GM23248 (cell line): ENCODE data around the gene XAGE2. TPM values are rescaled to one million over a fixed set of nuclear protein-coding genes. Genes with fewer than 3 reads are reported as not detected.
"Not testable (repeated sequence)": the region's sequence is repeated elsewhere in the genome, so short reads cannot be mapped to it uniquely, and the experiment has no call there.

Experiments used
- DNase-seq: peaks from one replicate; pipeline ENCODE4 v3.0.0-alpha.2; 2015
- H2AFZ ChIP-seq: fragments of 200-600 bp; sonication (generic); 2 replicates; pipeline ENCODE4 v1.6.1; 2016; ENCODE audit warnings: antibody characterized with exemption
- H3F3A ChIP-seq: fragments of 200-600 bp; sonication (generic); 2 replicates; pipeline ENCODE4 v1.6.1; 2016; ENCODE audit warnings: mild to moderate bottlenecking, antibody characterized with exemption, mixed run types; ENCODE audit not compliant: insufficient read depth
- H3K27ac ChIP-seq: fragments of 200-600 bp; sonication (generic); 2 replicates; pipeline ENCODE4 v1.5.1; 2016; ENCODE audit warnings: mild to moderate bottlenecking
- H3K27me3 ChIP-seq: fragments of 200-600 bp; sonication (generic); replicated peaks from 2 replicates; pipeline ENCODE4 v1.6.1; 2016; ENCODE audit warnings: mild to moderate bottlenecking; ENCODE audit not compliant: insufficient read depth
- H3K36me3 ChIP-seq: fragments of 200-600 bp; sonication (generic); 2 replicates; pipeline ENCODE4 v1.6.1; 2016; ENCODE audit warnings: low read depth, mild to moderate bottlenecking
- H3K4me1 ChIP-seq: fragments of 200-600 bp; sonication (generic); 2 replicates; pipeline ENCODE4 v1.6.1; 2016; ENCODE audit warnings: mild to moderate bottlenecking; ENCODE audit not compliant: insufficient read depth
- H3K4me2 ChIP-seq: fragments of 200-600 bp; sonication (generic); one replicate; pipeline ENCODE4 v1.6.1; 2016; ENCODE audit warnings: mild to moderate bottlenecking; ENCODE audit not compliant: unreplicated experiment
- H3K4me3 ChIP-seq: fragments of 200-600 bp; sonication (generic); 2 replicates; pipeline ENCODE4 v1.5.1; 2016; ENCODE audit warnings: mild to moderate bottlenecking
- H3K79me2 ChIP-seq: fragments of 200-600 bp; sonication (generic); 2 replicates; pipeline ENCODE4 v1.6.1; 2016; ENCODE audit warnings: mild to moderate bottlenecking; ENCODE audit not compliant: insufficient read depth
- H3K9ac ChIP-seq: fragments of 200-600 bp; sonication (generic); 2 replicates; pipeline ENCODE4 v1.6.1; 2016; ENCODE audit warnings: mild to moderate bottlenecking
- H3K9me2 ChIP-seq: fragments of 200-600 bp; sonication (generic); 2 replicates; pipeline ENCODE4 v1.6.1; 2016; ENCODE audit warnings: mixed run types, mild to moderate bottlenecking, moderate library complexity; ENCODE audit not compliant: insufficient read depth
- H3K9me3 ChIP-seq: fragments of 200-600 bp; sonication (generic); one replicate; pipeline ENCODE4 v1.6.1; 2017; ENCODE audit warnings: low read depth
- H4K20me1 ChIP-seq: fragments of 200-600 bp; sonication (generic); 2 replicates; pipeline ENCODE4 v1.6.0; 2016; ENCODE audit not compliant: insufficient read depth
- EZH2 ChIP-seq: fragments of 200-600 bp; sonication (generic); IDR thresholded peaks from 2 replicates; pipeline ENCODE4 v1.6.1; 2018; ENCODE audit warnings: antibody characterized with exemption, mild to moderate bottlenecking; ENCODE audit not compliant: insufficient read depth, poor library complexity, severe bottlenecking
- EZH2phosphoT487 ChIP-seq: fragments of 200-600 bp; sonication (generic); IDR thresholded peaks from 2 replicates; pipeline ENCODE4 v1.6.1; 2018; ENCODE audit warnings: antibody characterized with exemption, moderate library complexity, mild to moderate bottlenecking, low read depth; ENCODE audit not compliant: insufficient read depth
- WGBS, 2 experiments: methylation state at CpG; one replicate each; pipeline ENCODE4 v1.1.6; 2015 to 2017; ENCODE audit warnings: low lambda C conversion rate in 2 of 2, low coverage in 1 of 2; ENCODE audit errors: missing lambda C conversion rate in 2 of 2; 5-methylcytosine and 5-hydroxymethylcytosine counted together
- in situ Hi-C: fragments of 300-500 bp; cut with MboI; formaldehyde crosslinking; loops from 2 replicates; pipeline ENCODE4 v1.15.0; 2020
- polyA plus RNA-seq: library from polyadenylated mRNA; unstranded; fragments of >200 nt; fragmentation: Nextera tagmentation; extraction: Ambion mirVana; gene quantifications from 2 replicates; pipeline ENCODE4 v1.2.1, GENCODE V29; 2016
- total RNA-seq: library from RNA; depleted of rRNA; stranded (reverse); fragments of >200 nt; shearing (Covaris generic); gene quantifications from 2 replicates; pipeline ENCODE4 v1.2.3, GENCODE V29; 2014; rRNA removed

Gene XAGE2, protein sequence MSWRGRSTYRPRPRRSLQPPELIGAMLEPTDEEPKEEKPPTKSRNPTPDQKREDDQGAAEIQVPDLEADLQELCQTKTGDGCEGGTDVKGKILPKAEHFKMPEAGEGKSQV
- total RNA-seq, result not detected in 2 replicates
- polyA plus RNA-seq, result not detected in 2 replicates

GRCh38 chrX:52368368-52369055 is at the start of gene XAGE2:
TSS of gene XAGE2 (plus strand) at chrX:52369021. CDS start at chrX:52370015, 994 bp downstream.
- H3K9ac ChIP-seq, result no peak within 1 kb of the TSS
- H3K79me2 ChIP-seq, result no peaks in the 10 kb centered on the region
- TF ChIP-seq EZH2, result no peak
- TF ChIP-seq EZH2phosphoT487, result no peak
- H3K9me2 ChIP-seq, result no peaks in the 10 kb centered on the region
- H4K20me1 ChIP-seq, result no peaks in the 10 kb centered on the region
- H3K27ac ChIP-seq, result no peak within 1 kb of the TSS
- no peak within 1 kb of the TSS for H3K4me3 ChIP-seq
- no peaks in the 10 kb centered on the region for H3K4me1 ChIP-seq
- H3K4me2 ChIP-seq, result no peak within 1 kb of the TSS
- H3K36me3 ChIP-seq, result no peaks in the 10 kb centered on the region
- H2AFZ ChIP-seq, result no peak within 1 kb of the TSS
- H3K9me3 ChIP-seq, result no peaks in the 10 kb centered on the region
- H3K27me3 ChIP-seq, result no peaks in the 10 kb centered on the region
- DNase-seq, result no peak
- WGBS, 2 experiments, result 62 to 63% methylated on average over 9 to 12 of the region's 19 CpGs
- H3F3A ChIP-seq, result no peaks in the 10 kb centered on the region
- in situ Hi-C loops, result no loop called here

DNA sequence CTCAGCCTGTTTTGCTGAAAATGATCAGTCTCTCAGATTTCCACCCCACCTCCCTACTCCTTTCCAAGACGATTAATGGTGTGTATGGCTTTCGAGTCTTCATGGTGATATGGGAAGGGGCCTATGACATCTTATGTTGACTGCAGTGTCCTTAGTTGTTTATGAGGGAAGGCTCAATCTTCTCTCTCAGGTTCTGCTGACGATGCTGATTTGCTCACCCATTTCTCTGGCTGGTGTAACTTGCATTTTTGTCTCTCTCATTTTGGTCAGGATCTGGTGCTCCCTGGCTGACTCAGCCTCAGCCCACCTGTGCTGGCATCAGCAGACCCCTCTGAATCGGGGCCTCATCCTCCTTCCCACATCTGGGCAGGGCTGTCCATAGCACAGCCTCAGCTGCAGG is 31.4 kb upstream of the XAGE2 start:
- Histone ChIP-seq H3K4me2 (no peak overlapping the region), H3K27me3 (no peaks in the 10 kb centered on the region), H3F3A (no peaks in the 10 kb centered on the region), H3K9me2 (no peaks in the 10 kb centered on the region), H3K9ac (no peak overlapping the region), H3K27ac (no peak overlapping the region), H3K79me2 (no peaks in the 10 kb centered on the region), H3K4me3 (no peak overlapping the region), H3K36me3 (no peaks in the 10 kb centered on the region), H2AFZ (no peak overlapping the region), H4K20me1 (no peaks in the 10 kb centered on the region), H3K4me1 (no peaks in the 10 kb centered on the region), H3K9me3 (no peaks in the 10 kb centered on the region)
- DNase-seq, result no peak
- in situ Hi-C loops, result loop anchor here (25.0 kb wide), 1 partner anchor 225 kb away; no protein-coding TSS in a partner anchor
- TF ChIP-seq EZH2 (no peak), EZH2phosphoT487 (no peak)
- WGBS, 2 experiments, result 15 to 18% methylated on average over 4 of the region's 4 CpGs

GRCh38 chrX:52341493-52341892 is 27.3 kb upstream of the XAGE2 start:
- Histone ChIP-seq H4K20me1 (no peaks in the 10 kb centered on the region), H3K27ac (no peak overlapping the region), H3K9ac (no peak overlapping the region), H2AFZ (no peak overlapping the region), H3K27me3 (no peaks in the 10 kb centered on the region), H3K4me2 (no peak overlapping the region), H3K9me3 (no peaks in the 10 kb centered on the region), H3K4me1 (no peaks in the 10 kb centered on the region), H3F3A (no peaks in the 10 kb centered on the region), H3K9me2 (no peaks in the 10 kb centered on the region), H3K4me3 (no peak overlapping the region), H3K36me3 (no peaks in the 10 kb centered on the region), H3K79me2 (no peaks in the 10 kb centered on the region)
- DNase-seq, result peak; percentile 13
- in situ Hi-C loops, result loop anchor here (25.0 kb wide), 1 partner anchor 221 kb away; no protein-coding TSS in a partner anchor
- no peak for TF ChIP-seq EZH2
- TF ChIP-seq EZH2phosphoT487, result no peak

- H3K4me3 ChIP-seq, H3K9ac ChIP-seq, H3K4me1 ChIP-seq, H4K20me1 ChIP-seq, H3K79me2 ChIP-seq, H2AFZ ChIP-seq, H3K4me2 ChIP-seq, H3K27me3 ChIP-seq, H3K9me2 ChIP-seq, H3K9me3 ChIP-seq, H3K36me3 ChIP-seq, H3F3A ChIP-seq, H3K27ac ChIP-seq, DNase-seq: not testable (repeated sequence)
- in situ Hi-C loops, result loop anchor here (25.0 kb wide), 1 partner anchor 219 kb away; no protein-coding TSS in a partner anchor
- WGBS, 2 experiments, result 76 to 81% methylated on average over 6 of the region's 6 CpGs
Measured at GRCh38 chrX:52343131-52343530, 25.7 kb upstream of the XAGE2 start.

- not testable (repeated sequence) for H2AFZ ChIP-seq, H3K36me3 ChIP-seq, H3K9me2 ChIP-seq, H3K4me3 ChIP-seq, H3K9me3 ChIP-seq, H4K20me1 ChIP-seq, H3K4me1 ChIP-seq, H3K9ac ChIP-seq, H3F3A ChIP-seq, H3K27ac ChIP-seq, H3K4me2 ChIP-seq, H3K27me3 ChIP-seq, H3K79me2 ChIP-seq
- DNase-seq, result peak; percentile 42
- 11 to 29% methylated on average over 1 to 4 of the region's 4 CpGs for whole genome bisulfite sequencing, 2 experiments
- in situ Hi-C loops, result loop anchor here (25.0 kb wide), 1 partner anchor 217 kb away; no protein-coding TSS in a partner anchor
Measured at GRCh38 chrX:52345402-52345801, 23.4 kb upstream of the XAGE2 start.
